ENCODE measurements around the gene FRMD6.

- TF ChIP-seq GATA2 (IDR thresholded peaks at IDR 0.05; ENCODE audit: low read depth, low read length) (no peak), GATA3 (IDR thresholded peaks at IDR 0.05; ENCODE audit: low read depth, low read length) (no peak)
These were observed 14.4 kb downstream of the FRMD6 start for GRCh38 chr14:51666070-51666469.
